Inflammatory macrophage (primary cell): Measurements from ENCODE around the gene CDH16.
"Not testable (repeated sequence)": the region's sequence is repeated elsewhere in the genome, so short reads cannot be mapped to it uniquely, and the experiment has no call there.

Experiments
- DNase-seq, 2 donors: peaks; one replicate each; pipeline ENCODE4 v3.0.0-alpha.2; 2020 to 2022

Gene CDH16

GRCh38 chr16:66947302-66948065 lies 28.8 kb upstream of the CDH16 start:
- peak; percentile 83 to 92 for DNase-seq

DNA sequence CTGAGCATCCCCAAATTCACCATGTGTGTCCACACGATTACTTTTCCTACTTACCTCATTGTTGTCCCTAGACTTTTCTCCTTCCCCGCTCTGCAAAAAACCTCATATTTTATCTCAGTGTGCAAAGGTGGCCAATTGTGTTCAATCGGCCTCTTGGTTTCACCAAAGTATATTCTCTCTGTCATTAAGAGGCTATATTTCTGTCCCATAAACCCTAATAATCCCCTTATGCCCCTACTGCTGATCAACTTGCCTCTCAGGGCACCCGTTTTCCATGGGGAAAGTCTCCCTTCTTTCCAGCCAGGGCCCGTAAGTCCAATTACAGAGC lies 28.3 kb upstream of the CDH16 start:
- DNase-seq, result no peak

DNA sequence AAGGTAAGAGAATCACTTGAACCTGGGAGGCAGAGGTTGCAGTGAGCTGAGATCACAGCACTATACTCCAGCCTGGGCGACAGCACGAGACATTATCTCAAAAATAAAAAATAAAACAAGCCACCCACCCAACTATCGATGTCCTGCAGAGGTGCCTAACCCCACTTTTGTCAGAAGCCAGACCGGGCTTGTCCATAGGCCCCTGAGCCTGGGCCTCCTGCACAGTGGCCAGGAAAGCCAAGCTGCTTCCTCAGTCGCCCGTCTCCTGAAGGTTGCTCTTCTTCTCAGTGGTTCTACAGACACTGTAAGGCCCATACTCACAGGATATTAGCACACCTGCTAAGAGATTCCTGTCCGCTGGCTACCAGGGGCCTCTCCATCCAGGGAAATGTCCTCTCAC lies 27.9 kb upstream of the CDH16 start:
- no peak for DNase-seq

DNA sequence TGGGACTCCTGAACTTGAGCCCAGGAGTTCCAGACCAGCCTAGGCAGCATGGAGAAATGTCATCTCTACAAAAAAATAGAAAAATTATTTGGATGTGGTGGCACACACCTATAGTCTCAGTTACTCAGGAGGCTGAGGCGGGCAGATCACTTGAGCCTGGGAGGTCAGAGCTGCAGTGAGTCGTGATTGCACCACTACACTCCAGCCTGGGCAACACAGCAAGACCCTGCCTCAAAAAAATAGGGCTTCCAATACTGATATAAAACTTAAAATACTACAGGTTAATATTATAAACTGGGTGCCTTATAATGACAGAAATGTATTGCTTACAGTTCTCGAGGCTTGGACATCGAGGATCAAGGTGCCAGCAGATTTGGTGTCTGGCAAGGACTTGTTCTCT lies 27.3 kb upstream of the CDH16 start:
- no peak for DNase-seq

- not testable (repeated sequence) for DNase-seq
These were observed 26.3 kb upstream of the CDH16 start for GRCh38 chr16:66944971-66945370.

DNA sequence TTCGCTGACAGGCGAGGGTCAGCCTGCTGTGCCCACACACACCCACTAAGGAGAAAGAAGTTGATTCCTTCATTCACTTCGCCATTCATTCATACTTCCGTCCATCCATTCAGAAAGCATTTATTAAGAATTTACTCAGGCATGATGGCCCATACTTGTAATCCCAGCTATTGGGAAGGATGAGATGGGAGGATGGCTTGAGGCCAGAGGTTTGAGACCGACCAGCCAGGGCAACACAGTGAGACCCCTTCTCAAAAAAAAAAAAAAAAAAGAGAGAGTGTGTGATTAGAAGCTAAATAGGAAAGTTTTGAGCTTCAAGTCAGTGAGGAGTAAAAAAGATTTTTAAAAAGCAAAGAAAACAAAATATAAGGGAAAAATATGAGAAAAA lies 25.4 kb upstream of the CDH16 start:
- DNase-seq, result no peak

- DNase-seq, result no peak
These were observed 24.9 kb upstream of the CDH16 start for GRCh38 chr16:66943426-66944053.

DNA sequence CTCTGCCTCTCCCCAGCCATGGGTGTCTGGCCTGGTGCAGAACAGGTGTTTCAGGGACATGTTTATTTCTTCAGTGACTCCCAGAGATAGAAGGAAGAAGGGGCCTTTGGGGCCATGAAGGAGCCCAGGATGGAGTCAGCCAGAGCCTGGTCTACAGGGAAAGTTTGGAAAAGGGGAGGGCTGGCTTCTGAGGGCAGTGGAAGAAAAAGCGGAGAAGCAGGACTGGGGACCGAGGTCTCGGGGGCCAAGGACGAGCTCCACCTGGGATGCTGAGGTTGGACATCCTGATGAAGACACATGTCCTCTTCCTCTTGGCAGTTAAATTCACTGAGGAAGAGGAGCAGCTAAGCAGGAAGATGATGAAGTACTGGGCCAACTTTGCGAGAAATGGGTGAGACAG lies 24.3 kb upstream of the CDH16 start:
- no peak for DNase-seq

GRCh38 chr16:66940236-66940635 lies 21.6 kb upstream of the CDH16 start:
- no peak for DNase-seq

DNA sequence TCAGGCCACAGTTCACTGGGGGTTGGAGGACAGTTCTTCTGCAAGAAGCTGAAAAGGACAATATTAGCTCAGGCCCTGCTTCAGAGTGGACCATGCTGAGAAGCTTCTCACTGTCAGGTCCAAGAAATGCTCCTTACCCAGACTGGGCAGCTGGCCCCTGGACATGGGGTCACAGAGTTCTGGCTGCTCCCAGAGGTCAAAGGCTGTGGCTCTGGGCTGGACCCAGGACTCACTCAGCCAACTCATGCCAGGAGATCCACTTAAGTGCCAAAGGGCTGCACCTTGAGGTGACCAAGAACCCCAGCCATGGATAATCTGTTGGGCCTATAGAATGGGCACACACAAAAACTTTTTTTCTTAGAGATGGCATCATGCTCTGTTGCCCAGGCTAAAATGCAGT lies 20.7 kb upstream of the CDH16 start:
- no peak for DNase-seq

GRCh38 chr16:66937725-66938337 lies 19.1 kb upstream of the CDH16 start:
- DNase-seq, result no peak

GRCh38 chr16:66936889-66937554 lies 18.3 kb upstream of the CDH16 start:
- no peak for DNase-seq

DNA sequence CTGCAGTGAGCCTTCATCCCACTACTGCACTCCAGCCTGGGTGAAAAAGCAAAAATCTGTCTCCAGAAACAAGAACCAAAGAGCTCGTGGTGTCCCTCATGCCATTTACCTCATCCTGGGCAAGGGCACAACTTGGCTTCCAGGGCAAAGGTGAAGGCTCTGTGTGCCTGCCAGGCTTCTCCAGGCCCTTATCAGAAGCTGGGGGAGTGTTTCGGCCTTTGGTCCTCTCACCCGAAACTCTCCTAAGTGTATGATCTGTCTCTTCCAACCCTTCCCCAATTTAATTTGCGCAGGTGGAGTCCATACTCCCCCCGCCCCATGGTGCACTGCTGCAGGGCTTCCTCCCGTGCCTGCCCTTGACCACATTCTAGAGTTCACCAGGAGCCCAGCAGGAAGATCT lies 17.8 kb upstream of the CDH16 start:
- DNase-seq, result no peak

DNA sequence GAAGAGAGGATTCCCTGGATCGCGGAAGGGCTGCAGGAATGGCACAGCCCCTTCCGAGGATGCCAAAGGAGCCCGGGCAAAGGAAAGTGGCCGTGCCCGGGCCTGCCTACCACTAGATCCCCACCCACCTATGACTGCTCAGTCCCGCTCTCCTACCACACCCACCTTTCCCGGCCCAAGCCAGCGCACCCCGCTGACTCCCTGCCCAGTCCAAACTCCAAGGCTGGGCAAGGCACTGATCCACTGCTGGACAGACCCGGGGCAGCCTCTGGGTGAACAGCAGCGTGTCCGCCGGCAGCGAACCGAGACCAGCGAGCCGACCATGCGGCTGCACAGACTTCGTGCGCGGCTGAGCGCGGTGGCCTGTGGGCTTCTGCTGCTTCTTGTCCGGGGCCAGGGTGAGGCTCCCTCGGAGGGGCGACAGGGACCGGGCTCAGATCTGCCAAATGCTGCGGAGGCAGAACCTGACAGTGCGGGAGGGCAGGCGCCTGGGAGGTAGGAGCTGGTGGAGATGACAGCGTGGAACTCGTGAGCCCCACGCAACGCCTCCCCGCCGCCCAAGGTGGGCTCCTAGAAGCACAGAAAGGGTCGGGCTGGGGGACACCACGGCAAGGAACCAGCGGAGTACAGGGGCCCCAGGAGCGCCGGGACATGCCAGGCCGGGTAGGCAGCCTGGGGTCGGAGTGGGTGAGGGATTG lies 16.8 kb upstream of the CDH16 start, which contains the start of gene CES2:
Gene CES2, plus strand, starts transcription at position 203 of the 698 bp plus-strand sequence. Its CDS starts 120 bp downstream, at position 323.
- DNase-seq, result no peak

DNA sequence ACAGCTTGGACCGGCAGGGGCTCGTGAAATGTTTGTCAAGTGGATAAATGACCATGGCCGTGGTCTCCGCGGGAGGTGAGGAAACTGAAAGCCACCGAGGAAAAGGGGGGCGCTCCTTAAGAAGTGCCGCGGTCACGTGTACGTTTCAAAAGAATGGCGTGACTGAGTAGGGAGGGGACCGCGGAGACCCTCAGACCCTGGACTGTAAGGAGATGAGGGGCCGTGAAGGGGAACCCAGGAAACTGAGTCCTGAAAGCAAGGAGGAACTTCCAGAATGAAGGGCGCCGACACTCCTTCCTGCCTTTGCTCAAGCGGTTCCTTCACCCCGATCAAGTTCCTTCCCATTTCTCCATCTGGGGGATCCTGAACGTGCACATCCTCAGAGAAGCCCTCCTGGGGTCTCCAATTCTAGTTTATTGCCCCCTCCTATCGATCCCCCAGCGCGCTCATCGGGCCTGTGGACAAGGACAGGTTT lies 16.2 kb upstream of the CDH16 start:
- peak; percentile 25 to 32 for DNase-seq

DNA sequence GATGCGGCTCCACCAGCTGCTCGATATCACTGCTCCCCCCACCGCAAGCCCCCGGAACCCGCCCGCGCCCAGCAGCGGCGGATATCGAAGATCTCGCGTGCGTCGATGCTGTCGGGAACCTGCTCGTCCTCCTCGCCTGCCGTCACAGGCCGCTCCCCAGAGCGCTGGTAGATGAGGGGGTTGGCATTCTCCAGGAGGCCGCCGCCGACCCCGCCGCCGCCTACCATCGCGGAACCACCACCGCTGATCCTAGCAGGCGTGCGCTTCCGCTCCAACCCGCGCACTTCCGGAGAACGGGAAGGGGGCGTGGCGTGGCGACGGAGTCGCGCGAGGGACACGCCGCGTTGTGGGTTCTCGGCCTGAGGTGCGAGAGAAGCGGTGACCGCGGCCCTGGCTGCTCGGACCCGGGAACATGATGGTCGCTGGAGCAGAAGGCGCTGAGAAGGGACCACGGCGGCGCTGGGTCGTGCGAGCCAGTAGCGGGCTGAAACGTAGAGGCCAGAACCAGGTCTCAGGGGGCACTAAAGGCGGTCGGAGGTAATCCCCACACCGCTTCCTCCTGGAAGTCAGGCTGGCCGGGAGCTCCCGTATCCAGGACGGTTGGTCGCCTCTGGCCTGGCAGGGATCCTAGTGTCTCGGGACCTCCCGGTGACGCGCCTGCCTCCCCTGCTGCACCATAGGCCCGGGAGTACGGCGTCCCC lies 15.6 kb upstream of the CDH16 start, which contains the start of gene CIAO2B:
Gene CIAO2B, minus strand, starts transcription at position 265 of the 701 bp plus-strand sequence. Its CDS starts 38 bp downstream, at position 227.
- DNase-seq, result peak; percentile 90

DNA sequence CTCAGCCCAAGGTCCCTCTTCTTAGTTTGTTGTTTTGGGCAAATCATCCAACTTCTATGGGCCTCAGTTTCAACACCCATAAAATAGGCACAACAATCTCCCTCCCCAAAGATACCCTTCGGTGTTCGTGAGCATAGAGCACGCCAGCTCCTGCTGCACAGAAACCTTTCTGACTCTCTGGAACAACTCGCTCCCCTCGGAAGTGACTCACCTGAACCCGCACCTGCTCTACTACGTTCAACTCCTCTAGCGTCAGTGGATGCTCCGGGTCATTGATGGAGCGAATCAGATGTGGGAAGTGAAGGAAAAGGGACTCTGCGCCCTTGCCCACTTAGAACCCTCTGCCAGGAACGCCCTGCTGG lies 15.1 kb upstream of the CDH16 start:
- DNase-seq, result no peak

DNA sequence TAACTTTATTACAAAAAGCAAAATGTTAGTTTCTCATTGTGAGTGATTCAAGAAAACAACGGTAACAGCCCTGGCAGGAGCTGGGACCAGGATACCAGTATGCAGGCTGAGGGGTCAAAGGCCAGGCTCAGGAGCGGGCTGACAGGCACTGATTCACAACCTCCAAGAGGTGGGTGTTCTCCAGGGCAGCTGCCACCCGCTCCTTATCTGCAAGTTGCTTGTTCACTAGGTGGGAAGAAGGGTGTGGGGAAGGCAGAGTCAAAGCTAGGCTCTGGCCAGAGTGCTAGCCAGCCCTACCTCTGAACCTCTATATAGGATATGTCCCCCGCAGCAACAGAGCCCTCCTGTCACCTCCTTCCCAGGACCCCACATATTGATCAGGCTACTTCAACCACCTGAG lies 13.4 kb upstream of the CDH16 start:
- no peak for DNase-seq

DNA sequence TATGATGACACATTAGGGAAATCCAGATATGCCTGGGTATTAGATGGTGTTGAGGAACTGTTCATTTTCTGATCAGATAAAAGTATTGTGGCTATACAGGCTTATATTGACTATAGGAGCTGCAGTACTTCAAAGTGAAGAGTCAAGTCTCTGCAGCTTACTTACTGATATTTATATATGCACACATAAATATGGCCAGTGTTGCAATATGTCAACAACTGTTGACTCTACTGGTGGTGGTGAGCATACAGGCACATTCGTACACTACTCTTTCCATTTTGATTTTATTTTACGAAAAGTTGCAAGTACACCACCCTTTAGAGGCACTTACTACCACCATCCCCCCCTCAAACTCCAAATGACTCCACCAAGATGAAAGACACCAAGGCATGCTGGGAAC lies 13.0 kb upstream of the CDH16 start:
- DNase-seq, result no peak

GRCh38 chr16:66930189-66930588 lies 11.5 kb upstream of the CDH16 start:
- DNase-seq, result peak; percentile 18 to 42

DNA sequence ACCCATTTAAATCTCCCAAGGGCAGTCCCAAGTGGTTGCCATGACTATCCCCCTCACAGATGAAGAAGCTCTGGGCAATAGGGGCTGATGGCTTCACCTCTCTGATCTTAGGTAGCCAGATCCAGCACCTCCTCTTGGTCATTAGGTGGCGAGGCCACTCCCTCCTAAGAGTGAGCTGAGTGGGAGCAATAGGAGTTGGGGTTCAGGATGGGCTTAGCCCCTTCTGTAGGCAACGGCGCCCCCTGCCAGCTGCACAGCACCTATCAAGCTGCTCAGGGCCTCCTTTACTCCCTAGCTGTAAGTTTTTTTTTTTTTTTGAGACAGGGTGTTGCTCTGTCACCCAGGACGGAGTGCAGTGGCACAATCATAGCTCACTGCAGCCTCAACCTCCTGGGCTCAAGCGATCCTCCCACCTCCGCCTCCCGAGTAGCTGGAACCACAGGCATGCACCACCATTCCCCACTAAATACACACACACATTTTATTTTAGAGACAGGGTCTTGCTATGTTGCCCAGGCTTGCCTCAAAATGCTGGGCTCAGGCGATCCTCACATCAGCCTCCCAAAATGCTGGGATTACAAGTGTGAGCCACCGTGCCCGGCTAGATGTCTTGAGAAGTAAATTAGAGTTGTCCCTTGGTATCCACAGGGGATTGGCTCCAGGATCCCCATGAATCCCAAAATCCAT lies 10.2 kb upstream of the CDH16 start:
- peak in 1 of 2 donors; percentile 8 for DNase-seq
